ENCODE measurements around the gene NABP1.

NABP1 gene

DNA sequence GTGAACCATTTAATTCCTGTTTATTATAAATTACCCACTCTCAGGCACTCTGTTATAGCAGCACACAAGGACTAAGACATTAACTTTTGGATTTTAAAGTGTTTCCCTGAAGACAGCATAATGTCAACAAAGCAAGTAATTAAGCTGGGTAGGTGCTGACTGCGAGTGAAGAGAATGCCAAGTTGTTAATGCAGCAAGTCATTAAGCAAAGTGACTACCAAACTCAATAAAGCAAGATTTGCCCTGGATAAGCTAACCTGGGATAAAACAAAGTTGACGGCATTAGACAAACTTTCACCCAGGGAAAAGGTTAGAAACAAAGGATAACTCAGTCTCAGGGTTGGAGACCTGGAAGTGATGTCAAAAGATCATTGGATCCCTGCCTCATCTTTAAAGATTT, 28.4 kb upstream of the NABP1 start:
- DNase-seq (ENCODE audit: low read depth in 2 of 2) = no peak

DNA sequence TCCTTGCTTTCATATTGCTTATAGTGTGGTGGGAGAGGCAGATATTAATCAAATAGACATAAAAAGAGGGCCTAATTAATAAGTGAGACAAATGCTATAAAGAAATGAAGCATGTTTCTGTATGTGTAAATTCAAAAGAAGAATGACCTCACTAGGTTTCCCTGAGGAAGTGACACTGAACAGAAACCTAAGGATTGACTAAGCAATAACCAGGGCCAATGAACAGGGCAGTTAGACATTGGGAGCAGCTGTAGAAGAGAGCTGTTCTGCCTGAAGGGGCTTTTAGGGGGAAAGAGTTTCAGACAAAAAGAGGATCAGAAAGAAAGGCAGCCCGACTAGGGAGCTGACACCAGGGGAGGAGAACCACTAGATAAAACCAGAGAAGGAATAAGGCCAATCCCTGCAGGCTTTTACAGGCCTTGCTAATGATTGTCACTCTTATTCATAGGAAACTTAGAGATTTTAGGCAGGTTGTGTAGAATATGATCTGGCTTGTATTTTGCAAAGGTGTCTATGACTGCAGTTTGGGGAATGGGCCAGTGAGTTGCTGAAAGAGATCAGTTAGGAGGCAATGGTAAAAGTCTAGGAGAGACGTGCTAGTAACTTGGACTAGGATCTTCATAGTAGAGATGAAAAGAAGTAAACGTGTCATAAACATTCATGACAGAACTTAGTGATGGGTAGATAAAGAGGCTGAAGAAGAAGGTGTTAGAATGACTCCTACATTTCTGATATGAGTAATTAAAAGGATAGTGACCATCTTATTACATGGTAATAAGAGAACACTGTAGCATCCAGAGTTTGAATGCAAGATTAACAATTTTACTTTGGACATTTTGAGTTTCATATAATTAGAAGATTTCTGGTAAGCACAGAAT, 26.8 kb upstream of the NABP1 start:
- DNase-seq (ENCODE audit: low read depth in 2 of 2) = no peak

- no peak for DNase-seq (ENCODE audit: low read depth in 2 of 2)
Measured at GRCh38 chr2:191653667-191654391, 24.1 kb upstream of the NABP1 start.

DNA sequence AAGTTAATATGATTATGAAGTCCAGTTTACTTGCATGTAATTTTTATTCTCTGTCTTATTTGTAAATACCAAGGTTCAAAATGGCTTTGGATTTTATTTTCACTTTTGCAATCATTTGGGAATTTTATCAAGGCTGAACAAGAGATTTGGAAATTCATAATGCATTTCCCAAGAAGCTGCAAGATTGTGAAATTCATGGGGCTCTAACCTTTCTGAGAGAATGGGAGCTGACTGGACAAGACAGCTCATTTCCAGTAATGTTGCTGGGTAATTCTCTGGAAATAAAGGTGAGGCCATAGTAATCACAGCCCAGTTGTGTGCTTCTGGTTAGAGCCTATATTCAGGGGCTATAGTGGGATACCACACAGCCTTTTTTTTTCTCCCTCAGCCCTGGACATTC, 21.5 kb upstream of the NABP1 start:
- no peak for DNase-seq (ENCODE audit: low read depth in 2 of 2)

DNA sequence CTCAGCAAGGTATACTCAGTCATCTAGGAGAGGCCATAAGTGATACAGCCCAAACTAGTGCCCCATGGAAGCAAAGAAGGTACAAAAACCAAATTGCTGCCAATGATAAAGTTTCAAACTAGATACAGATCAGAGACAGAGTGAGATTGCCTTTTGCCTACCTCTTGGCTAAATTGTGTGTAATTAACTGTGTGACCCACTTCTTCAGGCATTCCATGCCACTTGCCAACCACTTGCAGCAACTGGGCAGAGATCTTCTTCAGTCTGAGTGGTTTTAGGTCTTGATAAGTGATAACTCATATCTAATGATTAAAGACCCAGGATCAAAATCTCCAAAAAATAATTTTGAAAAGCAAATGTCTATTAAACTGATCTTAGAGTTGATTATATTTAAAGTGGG, 21.1 kb upstream of the NABP1 start:
- DNase-seq (ENCODE audit: low read depth in 2 of 2) = no peak

DNA sequence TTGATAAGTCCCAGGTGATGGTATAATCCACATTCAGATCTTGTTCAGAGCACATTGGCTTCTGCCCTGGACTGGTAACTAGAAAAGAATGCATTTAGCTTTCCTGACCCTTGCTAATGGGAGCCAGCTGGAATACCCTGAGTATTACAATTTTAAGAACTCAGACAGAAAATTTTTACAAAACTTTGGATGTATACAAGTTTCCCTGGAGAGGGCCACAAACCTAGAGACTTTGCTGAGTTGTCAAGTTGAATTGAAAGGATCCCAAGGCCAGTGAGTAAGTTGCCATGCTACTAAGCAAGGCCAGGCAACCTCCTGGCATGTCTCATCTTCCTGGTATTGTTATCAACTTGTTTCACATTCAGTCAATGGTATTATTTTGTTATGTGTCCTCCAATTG, 20.0 kb upstream of the NABP1 start:
- DNase-seq (ENCODE audit: low read depth in 2 of 2) = no peak

DNA sequence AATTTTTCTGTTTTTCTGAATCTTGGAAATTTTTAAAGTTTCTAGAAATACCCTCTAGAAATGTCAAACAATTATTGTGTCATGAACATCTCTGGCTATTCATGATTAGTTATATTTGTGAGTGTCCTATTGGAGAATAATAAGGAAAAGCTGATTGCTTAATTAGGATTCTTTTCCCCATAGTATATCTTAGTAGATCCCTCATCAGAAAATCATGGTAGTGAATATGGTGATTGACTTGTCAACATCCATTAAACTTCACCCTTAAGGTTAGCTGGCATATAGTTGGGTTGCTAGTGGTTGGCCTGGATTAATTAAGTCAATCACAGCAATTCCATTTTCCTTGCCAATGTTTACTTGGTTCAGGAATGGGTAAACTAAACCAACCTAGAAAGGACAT, 18.7 kb upstream of the NABP1 start:
- no peak for DNase-seq (ENCODE audit: low read depth in 2 of 2)

DNA sequence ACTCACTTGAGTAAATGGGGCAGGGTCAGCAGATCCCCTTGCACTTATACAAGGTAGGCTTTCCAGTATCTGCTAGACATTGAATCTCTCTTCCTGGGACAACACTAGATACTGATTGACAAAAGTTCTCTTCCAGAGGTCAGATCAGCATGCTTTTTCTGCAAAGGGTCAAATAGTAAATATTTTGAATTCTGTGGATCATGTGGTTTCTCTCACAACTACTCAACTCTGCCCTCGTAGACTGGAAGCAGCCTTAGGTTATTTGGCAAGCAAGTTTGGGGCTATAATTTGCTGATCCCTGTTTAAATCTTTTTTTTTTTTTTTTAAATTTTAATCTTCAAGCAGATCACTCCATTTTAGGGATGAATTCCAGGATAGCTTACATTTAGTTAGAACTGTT, 17.4 kb upstream of the NABP1 start:
- DNase-seq (ENCODE audit: low read depth in 2 of 2) = no peak

DNA sequence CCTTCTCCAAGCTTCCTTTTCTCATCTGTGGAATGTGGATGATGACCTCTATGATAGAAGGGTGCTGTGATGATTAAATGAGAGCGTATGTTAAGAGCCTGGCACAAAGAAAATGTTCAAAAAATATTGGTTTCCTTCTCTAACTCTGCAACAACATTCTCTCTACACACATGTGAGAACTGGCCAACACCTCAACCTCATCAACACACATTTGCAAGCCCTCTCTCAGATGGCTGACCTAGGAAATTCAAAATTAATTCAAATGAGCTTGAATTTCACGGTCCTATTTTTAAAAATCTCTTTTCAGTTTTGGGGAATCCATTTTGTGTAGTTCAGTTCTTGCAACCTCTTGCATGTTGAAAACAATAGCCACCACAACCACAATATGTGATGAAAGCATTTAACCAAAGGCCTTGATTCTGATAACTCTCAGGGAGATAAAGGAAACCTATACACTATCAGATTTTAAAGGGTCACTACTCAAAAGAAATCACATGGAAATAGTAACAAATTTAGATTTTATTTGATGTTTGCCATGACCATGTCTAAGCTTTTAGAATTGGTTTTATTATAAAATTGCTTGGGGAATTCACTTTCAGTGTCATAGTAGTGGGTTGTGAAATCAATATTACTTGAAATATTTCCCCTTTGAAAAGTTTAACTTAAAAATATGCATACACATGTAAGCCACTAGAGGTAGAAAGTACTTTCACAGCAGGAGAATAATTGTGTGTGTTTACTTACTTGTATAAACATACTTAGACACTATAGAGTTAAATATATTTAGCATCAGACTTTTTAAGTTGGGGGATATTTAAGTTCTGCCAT, 16.6 kb upstream of the NABP1 start:
- DNase-seq (ENCODE audit: low read depth in 2 of 2) = no peak

DNA sequence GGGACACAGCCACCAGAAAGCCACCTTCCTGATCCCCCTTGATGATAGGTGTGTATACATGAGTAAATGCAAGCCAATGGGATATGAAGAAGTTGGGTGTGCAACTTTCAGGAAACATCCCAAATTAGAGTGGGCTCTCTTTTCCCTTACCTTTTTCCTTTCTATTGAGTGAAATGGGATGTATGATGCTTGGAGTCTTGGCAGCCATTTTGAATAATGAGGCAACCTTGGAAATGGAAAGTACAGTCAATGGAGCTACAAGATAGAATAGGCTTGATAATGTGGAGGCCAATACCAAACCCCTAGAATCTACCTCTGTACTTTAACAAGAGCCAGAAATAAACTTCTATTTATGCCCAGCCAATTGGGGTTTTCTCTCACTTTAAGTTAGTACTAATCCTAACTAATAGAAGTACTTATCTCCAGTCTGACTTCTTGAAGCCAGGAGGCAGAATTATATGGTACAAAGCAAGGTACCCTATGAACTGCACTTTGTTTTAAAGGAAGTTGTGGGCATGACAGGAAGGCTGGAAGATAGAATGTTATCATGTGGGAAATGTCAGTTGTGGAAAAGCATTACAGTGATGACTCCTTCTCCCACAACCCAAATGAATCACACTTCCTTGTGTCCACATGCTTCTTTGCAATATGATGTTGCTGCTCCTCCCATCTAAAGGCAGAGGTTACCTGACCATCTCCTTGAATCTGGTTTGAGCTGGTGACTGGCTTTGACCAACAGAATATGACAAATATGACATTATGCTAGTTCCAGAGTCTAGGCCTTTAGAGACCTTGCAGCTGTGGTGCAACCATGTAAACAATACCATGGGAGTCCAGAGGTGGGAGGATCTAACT, 12.9 kb upstream of the NABP1 start:
- no peak for DNase-seq (ENCODE audit: low read depth in 2 of 2)

GRCh38 chr2:191666226-191666625, 11.7 kb upstream of the NABP1 start:
- DNase-seq (ENCODE audit: low read depth in 2 of 2) = no peak

- DNase-seq (ENCODE audit: low read depth in 2 of 2) = no peak
Measured at GRCh38 chr2:191666732-191667131, 11.2 kb upstream of the NABP1 start.

- DNase-seq (ENCODE audit: low read depth in 2 of 2) = no peak
Measured at GRCh38 chr2:191670076-191670475, 7.9 kb upstream of the NABP1 start.

- no peak for DNase-seq (ENCODE audit: low read depth in 2 of 2)
Measured at GRCh38 chr2:191670787-191671186, 7.1 kb upstream of the NABP1 start.

GRCh38 chr2:191675807-191676721, 1.9 kb upstream of the NABP1 start:
- peak; percentile 26 to 40 for DNase-seq (ENCODE audit: low read depth in 2 of 2)

GRCh38 chr2:191676790-191677645, 918 bp upstream of the NABP1 start:
- peak in 1 of 2 donors; percentile 9 for DNase-seq (ENCODE audit: low read depth in 2 of 2)

DNA sequence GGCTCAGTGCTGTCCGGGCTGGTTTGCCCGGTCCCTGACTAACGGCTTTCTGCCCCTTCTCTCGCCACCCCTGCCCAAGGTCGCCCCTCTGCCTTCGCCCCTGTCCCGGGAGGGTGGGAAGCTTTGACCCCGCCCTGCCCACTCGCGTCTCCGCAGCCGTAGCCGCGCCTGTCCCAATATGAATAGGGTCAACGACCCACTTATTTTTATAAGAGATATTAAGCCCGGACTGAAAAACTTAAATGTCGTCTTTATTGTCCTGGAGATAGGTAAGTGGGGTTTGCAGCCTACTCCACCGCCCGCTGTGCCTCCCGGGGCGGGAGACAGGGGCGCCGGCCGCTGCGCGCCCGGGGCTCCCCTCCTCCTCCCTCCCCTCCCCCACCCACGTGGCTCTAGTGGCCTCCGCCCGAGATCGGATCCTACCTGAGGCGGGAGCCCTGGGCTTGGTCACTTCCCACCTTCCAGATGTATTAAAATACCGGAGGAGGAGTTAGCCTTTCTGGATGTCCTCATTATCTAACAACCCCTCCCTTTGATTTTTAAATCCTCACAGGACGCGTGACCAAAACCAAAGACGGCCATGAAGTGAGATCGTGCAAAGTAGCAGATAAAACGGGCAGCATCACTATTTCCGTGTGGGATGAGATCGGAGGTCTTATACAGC, 633 bp downstream of the NABP1 start:
- DNase-seq (ENCODE audit: low read depth in 2 of 2) = peak; percentile 63 to 69

DNA sequence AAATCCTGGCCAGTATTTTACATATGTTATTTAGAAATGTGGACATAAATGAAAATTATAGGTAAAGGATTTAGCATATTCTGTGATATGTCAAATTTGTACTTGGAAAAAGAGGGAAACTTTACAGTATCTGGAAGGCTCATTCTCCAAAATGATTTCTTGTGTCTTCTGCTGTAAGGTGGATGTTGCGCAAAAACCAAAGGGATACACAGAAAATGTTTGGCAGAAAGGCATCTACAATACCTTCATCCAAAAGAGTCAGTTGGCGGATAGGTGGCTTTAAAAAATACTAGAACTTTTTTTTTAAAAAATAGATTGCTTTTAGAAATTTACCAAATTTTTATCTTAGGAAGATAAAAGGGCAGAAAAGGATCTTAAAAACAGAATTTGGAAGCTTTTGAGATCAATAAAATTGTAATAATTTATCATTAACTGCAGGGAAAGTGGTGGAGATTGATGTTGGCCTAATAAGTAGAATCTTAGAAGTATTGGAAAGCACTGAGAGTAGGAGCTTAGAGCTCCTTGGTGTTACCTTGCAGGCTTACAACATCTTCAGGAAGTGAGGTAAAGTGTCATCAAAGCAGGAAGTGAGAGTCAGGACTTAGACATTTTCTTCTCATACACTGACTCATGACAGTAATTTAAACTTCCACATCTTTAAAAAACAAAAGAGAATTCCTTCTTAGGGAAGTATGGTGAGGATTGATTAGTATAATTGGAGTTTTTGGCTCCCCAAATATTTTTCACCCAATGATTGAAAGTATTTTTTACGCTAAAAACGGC, 2.1 kb downstream of the NABP1 start:
- no peak for DNase-seq (ENCODE audit: low read depth in 2 of 2)
